Fibroblast of the aortic adventitia (primary cell): ENCODE measurements around the gene ADD1. TPM values are rescaled to one million over a fixed set of nuclear protein-coding genes. Genes with fewer than 3 reads are reported as not detected.

Experiments
- DNase-seq: peaks from one replicate; pipeline ENCODE4 v3.0.0-alpha.2; 2010; ENCODE audit warnings: low read depth
- H3K4me3 ChIP-seq: 2 replicates; pipeline ENCODE4 v1.5.1; 2011; ENCODE audit warnings: low read depth, mild to moderate bottlenecking, control low read depth, low read length, moderate library complexity
- CTCF ChIP-seq: IDR thresholded peaks from 2 replicates; pipeline ENCODE4 v1.5.1; 2011; ENCODE audit warnings: mild to moderate bottlenecking, low read length, control low read depth, inconsistent platforms; ENCODE audit not compliant: insufficient read depth
- total RNA-seq: library from RNA; depleted of rRNA; stranded (reverse); fragments of >200 nt; gene quantifications from 2 replicates; pipeline ENCODE4 v1.2.3, GENCODE V29; 2012; ENCODE audit warnings: low replicate concordance

Gene ADD1
- total RNA-seq, 1 donor, result 168 TPM

GRCh38 chr4:2932321-2932950 lies 88.8 kb downstream of the ADD1 start:
- no peak for DNase-seq
- TF ChIP-seq CTCF, result no peak
- peak overlapping the region; percentile 35 for H3K4me3 ChIP-seq

- no peak for TF ChIP-seq CTCF
- DNase-seq, result no peak
These were observed 89.4 kb downstream of the ADD1 start for GRCh38 chr4:2932951-2933565.

GRCh38 chr4:2933566-2934076 lies 90.0 kb downstream of the ADD1 start:
- no peak for TF ChIP-seq CTCF
- DNase-seq, result no peak
- peak overlapping the region; percentile 89 for H3K4me3 ChIP-seq

More at GRCh38 chr4:2932951-2933565, 89.4 kb downstream of the ADD1 start:
- peak overlapping the region; percentile 89 for H3K4me3 ChIP-seq

- no peak for TF ChIP-seq CTCF
- peak overlapping the region; percentile 89 for H3K4me3 ChIP-seq
- DNase-seq, result peak; percentile 54
These were observed 90.6 kb downstream of the ADD1 start for GRCh38 chr4:2934077-2934812.

GRCh38 chr4:2934813-2935761 lies 91.4 kb downstream of the ADD1 start:
- peak; percentile 86 for DNase-seq
- no peak for TF ChIP-seq CTCF
- H3K4me3 ChIP-seq, result peak overlapping the region; percentile 89
